ENCODE results near the gene HLA-E.
A peak's percentile ranks its signal among the peaks of the same experiment; 100 is the strongest.

Gene HLA-E

DNA sequence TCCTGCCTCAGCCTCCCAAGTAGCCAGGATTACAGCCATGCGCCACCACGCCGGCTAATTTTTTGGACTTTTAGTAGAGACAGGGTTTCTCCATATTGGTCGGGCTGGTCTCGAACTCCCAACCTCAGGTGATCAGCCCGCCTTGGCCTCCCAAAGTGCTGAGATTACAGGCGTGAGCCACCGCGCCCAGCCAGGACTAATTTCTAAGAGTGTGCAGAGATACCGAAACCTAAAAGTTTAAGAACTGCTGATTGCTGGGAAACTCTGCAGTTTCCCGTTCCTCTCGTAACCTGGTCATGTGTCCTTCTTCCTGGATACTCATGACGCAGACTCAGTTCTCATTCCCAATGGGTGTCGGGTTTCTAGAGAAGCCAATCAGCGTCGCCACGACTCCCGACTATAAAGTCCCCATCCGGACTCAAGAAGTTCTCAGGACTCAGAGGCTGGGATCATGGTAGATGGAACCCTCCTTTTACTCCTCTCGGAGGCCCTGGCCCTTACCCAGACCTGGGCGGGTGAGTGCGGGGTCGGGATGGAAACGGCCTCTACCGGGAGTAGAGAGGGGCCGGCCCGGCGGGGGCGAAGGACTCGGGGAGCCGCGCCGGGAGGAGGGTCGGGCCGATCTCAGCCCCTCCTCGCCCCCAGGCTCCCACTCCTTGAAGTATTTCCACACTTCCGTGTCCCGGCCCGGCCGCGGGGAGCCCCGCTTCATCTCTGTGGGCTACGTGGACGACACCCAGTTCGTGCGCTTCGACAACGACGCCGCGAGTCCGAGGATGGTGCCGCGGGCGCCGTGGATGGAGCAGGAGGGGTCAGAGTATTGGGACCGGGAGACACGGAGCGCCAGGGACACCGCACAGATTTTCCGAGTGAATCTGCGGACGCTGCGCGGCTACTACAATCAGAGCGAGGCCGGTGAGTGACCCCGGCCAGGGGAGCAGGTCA lies at the start of gene HLA-E:
TSS of gene HLA-E (plus strand) at position 429 of the 945 bp plus-strand sequence. CDS start at position 452, 23 bp downstream.
- TF ChIP-seq CTCF (conservative IDR thresholded peaks at IDR 0.05; ENCODE audit: low read length): no peak
- peak; percentile 99 for DNase-seq (ENCODE audit: low read depth)
- peak within 1 kb of the TSS; percentile 96 for H3K4me3 ChIP-seq (ENCODE audit: low read length)

DNA sequence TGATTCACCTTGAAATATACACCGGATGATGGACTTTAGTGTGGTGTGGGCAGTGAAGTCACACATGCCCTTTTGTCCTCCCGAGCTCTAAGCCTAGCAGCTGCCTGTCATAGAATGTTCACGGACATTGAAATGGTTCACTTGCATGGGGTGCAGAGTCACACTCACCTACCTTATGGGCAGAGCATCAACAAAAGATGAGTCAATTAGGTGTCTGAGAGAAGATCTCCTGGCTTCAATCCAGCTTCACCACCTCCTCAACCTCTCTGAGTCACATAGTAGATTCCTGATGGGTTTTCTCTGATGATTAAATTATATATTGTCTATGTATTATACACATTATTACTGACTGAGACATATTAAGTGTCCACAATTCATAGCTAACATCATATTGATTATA lies 48.1 kb upstream of the HLA-E start:
- DNase-seq (ENCODE audit: low read depth): no peak
- no peak for TF ChIP-seq CTCF (conservative IDR thresholded peaks at IDR 0.05; ENCODE audit: low read length)

DNA sequence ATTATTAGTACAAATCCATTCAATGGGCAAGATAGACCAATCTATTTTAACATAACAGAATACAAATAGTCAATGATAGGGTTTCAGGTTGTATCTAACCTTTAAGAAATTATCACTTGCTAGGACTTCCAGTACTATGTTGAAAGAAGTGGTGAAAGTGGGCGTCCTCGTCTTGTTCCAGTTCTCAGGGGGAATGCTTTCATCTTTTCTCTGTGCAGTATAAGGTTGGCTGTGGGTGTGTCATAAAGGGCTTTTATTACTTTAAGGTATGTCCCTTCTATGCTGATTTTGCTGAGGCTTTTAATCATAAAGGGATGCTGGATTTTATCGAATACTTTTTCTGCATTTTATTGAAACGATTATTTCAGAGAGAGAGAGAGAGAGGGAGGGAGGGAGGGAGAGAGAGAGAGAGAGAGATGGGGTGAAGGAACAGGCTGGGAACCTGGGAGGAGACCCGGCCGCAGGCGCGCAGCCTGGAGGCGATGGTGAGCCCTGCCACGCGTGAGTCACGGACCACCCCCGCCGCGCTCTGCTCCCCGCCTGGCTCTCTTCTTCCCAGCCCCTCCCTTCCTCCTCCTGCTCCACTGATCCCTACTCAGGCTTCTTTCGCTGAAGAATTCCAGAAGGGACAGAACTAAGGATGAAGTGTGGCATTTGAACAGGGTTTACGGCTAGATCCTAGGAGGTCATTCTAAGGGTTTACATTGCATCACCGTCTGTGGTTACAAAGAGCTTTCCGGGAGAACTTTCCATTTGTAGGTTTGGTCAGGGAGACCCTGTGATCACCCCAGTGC lies 45.5 kb upstream of the HLA-E start:
- no peak overlapping the region for H3K4me3 ChIP-seq (ENCODE audit: low read length)
- TF ChIP-seq CTCF (conservative IDR thresholded peaks at IDR 0.05; ENCODE audit: low read length): peak; percentile 13; the same call in 1 of the 2 replicates
- peak; percentile 29 for DNase-seq (ENCODE audit: low read depth)

More for the DNA sequence above, 48.1 kb upstream of the HLA-E start:
- H3K4me3 ChIP-seq (ENCODE audit: low read length): no peak overlapping the region

DNA sequence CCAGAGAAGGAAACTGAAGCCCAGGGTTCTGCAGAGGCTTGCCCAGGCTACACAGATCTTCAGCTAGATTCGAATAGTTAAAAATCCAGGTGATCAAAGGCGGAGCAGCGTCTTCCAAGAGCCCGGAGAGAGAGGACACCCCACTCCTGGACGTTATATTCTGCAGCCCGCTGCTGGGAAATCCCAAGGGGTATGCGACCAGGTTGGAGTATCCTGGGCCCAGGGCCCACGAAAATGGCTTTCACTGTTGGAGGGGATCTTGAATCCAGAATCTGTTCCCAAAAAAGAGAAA lies 44.9 kb upstream of the HLA-E start:
- TF ChIP-seq CTCF (conservative IDR thresholded peaks at IDR 0.05; ENCODE audit: low read length): no peak
- H3K4me3 ChIP-seq (ENCODE audit: low read length): no peak overlapping the region
- no peak for DNase-seq (ENCODE audit: low read depth)

DNA sequence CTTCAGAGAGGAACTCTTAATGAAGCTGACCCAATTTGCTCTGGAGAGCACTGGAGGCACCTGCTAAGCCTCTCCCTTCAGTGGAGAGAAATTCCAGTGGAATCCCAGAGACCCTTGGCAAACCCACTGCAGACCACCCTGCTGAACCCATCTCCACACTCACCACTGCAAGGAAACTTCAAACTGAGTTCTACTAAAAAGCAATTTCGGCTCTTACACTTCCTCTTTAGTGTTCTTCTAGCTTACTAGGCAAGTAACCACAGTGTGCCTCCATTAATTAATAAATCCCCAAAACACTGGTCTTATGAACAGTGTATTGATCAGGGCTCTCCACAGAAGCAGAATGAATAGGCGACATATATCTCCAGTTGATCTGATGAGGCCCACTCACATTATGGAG lies 43.0 kb upstream of the HLA-E start:
- H3K4me3 ChIP-seq (ENCODE audit: low read length): no peak overlapping the region
- no peak for TF ChIP-seq CTCF (conservative IDR thresholded peaks at IDR 0.05; ENCODE audit: low read length)
- DNase-seq (ENCODE audit: low read depth): no peak

DNA sequence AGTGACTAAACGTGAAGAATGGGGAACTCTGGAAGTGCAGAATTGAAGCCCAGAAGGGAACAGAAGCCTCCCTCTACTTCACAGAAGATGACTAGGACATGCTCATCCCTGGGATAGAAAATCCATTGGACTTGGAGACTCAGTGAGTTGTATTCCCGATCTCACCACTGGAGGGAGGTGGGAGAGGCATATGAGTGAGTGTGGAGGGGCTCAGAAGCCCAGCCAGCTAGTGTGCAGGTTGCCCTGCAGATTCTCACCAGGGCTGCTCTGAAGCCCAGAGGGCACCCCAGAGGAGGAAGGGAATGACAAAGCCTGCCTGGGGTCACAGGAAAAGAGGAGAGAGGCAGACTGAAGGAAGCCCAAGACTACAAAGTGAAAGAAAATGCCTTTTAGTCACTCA lies 42.1 kb upstream of the HLA-E start:
- TF ChIP-seq CTCF (conservative IDR thresholded peaks at IDR 0.05; ENCODE audit: low read length): peak; percentile 44
- peak; percentile 28 for DNase-seq (ENCODE audit: low read depth)
- H3K4me3 ChIP-seq (ENCODE audit: low read length): no peak overlapping the region

Measured in AG10803 (cell line).